ENCODE data around the gene AMZ1. TPM values are rescaled to one million over a fixed set of nuclear protein-coding genes. Genes with fewer than 3 reads are reported as not detected.

The AMZ1 gene
- total and polyA plus RNA-seq, 2 experiments from 2014 or later: 1.4 TPM; not detected in 1

DNA sequence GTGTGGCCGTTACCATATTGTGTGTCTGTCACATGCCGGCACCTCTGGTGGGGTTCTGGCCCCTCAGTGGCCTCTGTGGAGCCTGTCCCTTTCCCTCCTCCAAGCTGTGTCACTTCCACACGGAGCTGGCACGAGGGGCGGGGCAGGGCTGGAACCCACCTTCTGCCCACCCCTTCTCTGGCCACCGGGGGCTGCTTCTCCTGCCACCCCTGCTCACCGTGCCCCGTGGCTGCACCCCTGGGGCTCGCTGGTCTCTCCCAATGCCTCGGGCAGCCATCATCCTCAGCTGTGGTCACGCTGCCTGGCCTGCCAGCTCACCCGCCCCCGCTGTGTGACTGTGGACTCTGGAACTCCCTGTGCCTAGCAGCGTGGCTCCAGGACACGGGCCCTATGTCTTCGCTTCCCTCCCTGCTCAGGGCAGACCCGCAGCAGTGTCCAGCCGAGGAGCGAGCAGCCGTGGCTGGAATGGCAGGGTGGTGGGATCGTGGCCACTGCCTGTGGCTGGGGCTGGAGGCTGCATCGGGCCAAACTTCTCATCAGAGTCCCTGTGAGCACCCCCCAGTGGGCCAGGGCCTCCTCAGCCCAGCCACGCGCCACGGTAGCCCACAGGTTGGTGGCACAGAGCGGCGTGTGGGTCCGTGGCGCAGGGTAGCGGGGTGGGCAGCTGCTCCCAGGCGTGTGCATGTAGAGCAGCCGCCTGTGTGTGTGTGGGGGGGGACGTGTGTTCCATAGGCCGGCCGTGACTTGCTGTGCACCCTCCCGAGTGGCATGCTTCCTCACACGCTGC lies 48.1 kb upstream of the AMZ1 start:
- Histone ChIP-seq H3K4me2 (no peak overlapping the region), H3K27me3 (no peaks in the 10 kb centered on the region), H2AFZ (no peak overlapping the region), H3K4me3 (no peak overlapping the region), H3K4me1 (ENCODE audit: insufficient read depth) (peaks cover 71% of the 10 kb centered on the region), H3K36me3 (replicated peaks; ENCODE audit: insufficient read depth, low read depth) (no peaks in the 10 kb centered on the region), H3K79me2 (peaks cover 97% of the 10 kb centered on the region), H4K20me1 (ENCODE audit: insufficient read depth, poor library complexity, severe bottlenecking) (peaks cover 91% of the 10 kb centered on the region), H3K9me2 (replicated peaks; ENCODE audit: insufficient read depth) (no peaks in the 10 kb centered on the region), H3K27ac (no peak overlapping the region), H3K9me3 (ENCODE audit: low read depth) (no peaks in the 10 kb centered on the region)
- no peak for TF ChIP-seq EZH2 (IDR thresholded peaks at IDR 0.05; ENCODE audit: borderline replicate concordance)
- TF ChIP-seq EZH2phosphoT487 (IDR thresholded peaks at IDR 0.05; ENCODE audit: low read depth, severe bottlenecking, unreplicated experiment): no peak
- TF ChIP-seq, protein P1, sequence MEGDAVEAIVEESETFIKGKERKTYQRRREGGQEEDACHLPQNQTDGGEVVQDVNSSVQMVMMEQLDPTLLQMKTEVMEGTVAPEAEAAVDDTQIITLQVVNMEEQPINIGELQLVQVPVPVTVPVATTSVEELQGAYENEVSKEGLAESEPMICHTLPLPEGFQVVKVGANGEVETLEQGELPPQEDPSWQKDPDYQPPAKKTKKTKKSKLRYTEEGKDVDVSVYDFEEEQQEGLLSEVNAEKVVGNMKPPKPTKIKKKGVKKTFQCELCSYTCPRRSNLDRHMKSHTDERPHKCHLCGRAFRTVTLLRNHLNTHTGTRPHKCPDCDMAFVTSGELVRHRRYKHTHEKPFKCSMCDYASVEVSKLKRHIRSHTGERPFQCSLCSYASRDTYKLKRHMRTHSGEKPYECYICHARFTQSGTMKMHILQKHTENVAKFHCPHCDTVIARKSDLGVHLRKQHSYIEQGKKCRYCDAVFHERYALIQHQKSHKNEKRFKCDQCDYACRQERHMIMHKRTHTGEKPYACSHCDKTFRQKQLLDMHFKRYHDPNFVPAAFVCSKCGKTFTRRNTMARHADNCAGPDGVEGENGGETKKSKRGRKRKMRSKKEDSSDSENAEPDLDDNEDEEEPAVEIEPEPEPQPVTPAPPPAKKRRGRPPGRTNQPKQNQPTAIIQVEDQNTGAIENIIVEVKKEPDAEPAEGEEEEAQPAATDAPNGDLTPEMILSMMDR (IDR thresholded peaks at IDR 0.05; ENCODE audit: poor library complexity): no peak
- WGBS (ENCODE audit: low lambda C conversion rate, missing lambda C conversion rate): 93% methylated on average over 32 of the region's 37 CpGs
- no peak for DNase-seq (ENCODE audit: low spot score)

DNA sequence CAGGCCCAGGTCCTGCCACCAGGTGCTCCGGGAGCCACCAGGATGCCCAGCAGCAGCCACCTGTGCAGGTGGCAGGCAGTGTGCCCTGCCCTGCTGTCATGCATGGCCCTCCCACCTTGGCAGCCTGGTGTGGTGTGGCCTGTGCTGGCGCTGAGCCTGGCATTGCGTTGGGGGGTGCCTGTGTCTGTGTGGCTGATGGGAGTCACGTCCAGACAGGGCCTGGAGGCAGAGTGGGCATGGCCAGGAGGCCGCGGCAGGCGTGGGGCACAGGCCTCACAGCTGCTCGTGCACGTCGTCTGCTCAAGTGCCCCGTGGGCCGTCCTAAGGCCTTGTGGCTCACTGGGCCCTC lies 47.5 kb upstream of the AMZ1 start:
- peak overlapping the region; percentile 90 for H3K27ac ChIP-seq
- 86% methylated on average over 9 of the region's 12 CpGs for WGBS (ENCODE audit: low lambda C conversion rate, missing lambda C conversion rate)
- peaks cover 91% of the 10 kb centered on the region for H4K20me1 ChIP-seq (ENCODE audit: insufficient read depth, poor library complexity, severe bottlenecking)
- TF ChIP-seq EZH2phosphoT487 (IDR thresholded peaks at IDR 0.05; ENCODE audit: low read depth, severe bottlenecking, unreplicated experiment) (no peak), EZH2 (IDR thresholded peaks at IDR 0.05; ENCODE audit: borderline replicate concordance) (no peak)
- TF ChIP-seq, protein P1 (IDR thresholded peaks at IDR 0.05; ENCODE audit: poor library complexity): no peak
- H3K79me2 ChIP-seq: peaks cover 97% of the 10 kb centered on the region
- H3K36me3 ChIP-seq (replicated peaks; ENCODE audit: insufficient read depth, low read depth): no peaks in the 10 kb centered on the region
- no peak overlapping the region for H3K4me3 ChIP-seq
- no peaks in the 10 kb centered on the region for H3K9me2 ChIP-seq (replicated peaks; ENCODE audit: insufficient read depth)
- no peaks in the 10 kb centered on the region for H3K9me3 ChIP-seq (ENCODE audit: low read depth)
- H3K4me1 ChIP-seq (ENCODE audit: insufficient read depth): peaks cover 66% of the 10 kb centered on the region
- no peak overlapping the region for H3K4me2 ChIP-seq
- no peaks in the 10 kb centered on the region for H3K27me3 ChIP-seq
- no peak for DNase-seq (ENCODE audit: low spot score)
- no peak overlapping the region for H2AFZ ChIP-seq

DNA sequence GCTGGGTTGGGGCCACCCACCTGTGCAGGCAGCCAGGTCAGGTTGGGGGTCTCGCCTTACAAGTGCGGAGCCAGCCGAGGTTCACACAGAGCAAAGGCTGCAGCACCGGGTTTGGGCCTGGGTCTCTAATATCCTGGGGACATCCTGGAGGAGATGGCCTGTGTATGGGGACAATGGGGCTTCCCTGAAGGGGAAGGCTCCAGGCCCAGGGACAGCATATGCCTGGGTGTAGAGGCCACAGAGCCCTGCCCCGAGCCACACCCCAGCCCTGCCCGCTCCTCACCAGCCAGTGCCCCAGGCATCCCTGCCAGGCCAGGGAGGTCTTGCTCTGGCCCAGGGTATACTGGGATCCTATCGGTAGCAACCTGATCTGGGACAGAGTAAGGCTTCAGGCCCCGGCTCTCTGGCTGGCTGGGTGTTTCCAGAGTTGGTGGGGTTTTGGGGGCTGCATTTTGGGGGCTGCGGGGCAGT lies 47.1 kb upstream of the AMZ1 start:
- WGBS (ENCODE audit: low lambda C conversion rate, missing lambda C conversion rate): 85% methylated on average over 8 of the region's 9 CpGs
- no peak for TF ChIP-seq EZH2 (IDR thresholded peaks at IDR 0.05; ENCODE audit: borderline replicate concordance)
- TF ChIP-seq EZH2phosphoT487 (IDR thresholded peaks at IDR 0.05; ENCODE audit: low read depth, severe bottlenecking, unreplicated experiment): no peak
- TF ChIP-seq, protein P1 (IDR thresholded peaks at IDR 0.05; ENCODE audit: poor library complexity): no peak
- H3K36me3 ChIP-seq (replicated peaks; ENCODE audit: insufficient read depth, low read depth): no peaks in the 10 kb centered on the region

More for the DNA sequence above, 47.1 kb upstream of the AMZ1 start:
- H3K4me1 ChIP-seq (ENCODE audit: insufficient read depth): peaks cover 62% of the 10 kb centered on the region
- peaks cover 97% of the 10 kb centered on the region for H3K79me2 ChIP-seq
- DNase-seq (ENCODE audit: low spot score): no peak
- H3K4me3 ChIP-seq: no peak overlapping the region
- H3K4me2 ChIP-seq: peak overlapping the region; percentile 60
- no peak overlapping the region for H2AFZ ChIP-seq
- H3K27me3 ChIP-seq: no peaks in the 10 kb centered on the region
- H3K9me3 ChIP-seq (ENCODE audit: low read depth): no peaks in the 10 kb centered on the region
- H3K27ac ChIP-seq: peak overlapping the region; percentile 90
- H3K9me2 ChIP-seq (replicated peaks; ENCODE audit: insufficient read depth): no peaks in the 10 kb centered on the region
- peaks cover 91% of the 10 kb centered on the region for H4K20me1 ChIP-seq (ENCODE audit: insufficient read depth, poor library complexity, severe bottlenecking)

All from hepatocyte (in vitro differentiated cells).